HG03175 (cell line): ENCODE measurements around the gene MARK2.

ENCODE experiments used
- ATAC-seq: cut with Tn5 transposase; IDR thresholded peaks from one replicate; pipeline ENCODE4 v1.9.1; 2021; ENCODE audit warnings: mild to moderate bottlenecking, moderate library complexity; ENCODE audit not compliant: unreplicated experiment

MARK2 gene

DNA sequence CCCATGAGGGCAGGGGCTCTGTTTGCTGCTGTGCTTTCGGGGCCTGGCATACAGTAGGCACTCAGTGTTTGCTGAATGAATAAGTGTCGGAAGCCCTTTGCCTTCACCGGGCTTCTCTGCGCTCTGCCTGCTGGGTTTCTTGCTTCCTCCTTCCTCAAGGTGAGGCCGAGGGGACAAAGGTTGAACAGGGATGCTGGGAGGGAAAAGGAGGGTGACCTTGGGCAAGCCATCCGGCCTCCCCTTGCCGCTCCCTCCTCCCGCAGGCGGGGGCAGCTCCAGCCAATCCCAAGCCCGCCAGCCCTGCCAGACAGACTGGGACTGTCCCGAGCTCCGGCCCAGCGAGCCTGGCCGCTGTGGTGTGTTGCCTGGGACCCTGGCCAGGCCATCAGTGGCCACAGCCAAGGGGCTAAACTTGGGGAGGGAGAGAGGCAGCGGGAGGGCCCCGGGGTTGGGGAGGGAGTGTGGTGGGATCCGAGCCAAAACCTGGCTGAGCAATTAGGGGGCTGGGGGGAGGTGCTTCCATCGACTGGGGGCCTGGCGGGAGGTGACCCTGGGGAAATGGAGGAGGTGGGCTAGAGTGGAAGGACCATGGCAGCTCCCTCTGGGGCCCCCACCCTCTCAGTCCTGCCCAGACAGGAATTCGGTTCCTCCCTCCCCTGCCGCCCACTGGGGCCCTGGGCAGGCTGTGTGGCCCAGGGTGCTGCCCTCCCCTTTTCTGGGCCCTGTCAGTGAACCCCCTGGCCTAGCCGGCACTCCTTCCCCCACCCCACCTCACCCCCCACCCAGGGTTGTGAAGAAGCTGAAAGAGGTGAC lies 81.4 kb downstream of the MARK2 start:
- ATAC-seq = no peak

GRCh38 chr11:63920939-63921417 lies 82.1 kb downstream of the MARK2 start:
- no peak for ATAC-seq

DNA sequence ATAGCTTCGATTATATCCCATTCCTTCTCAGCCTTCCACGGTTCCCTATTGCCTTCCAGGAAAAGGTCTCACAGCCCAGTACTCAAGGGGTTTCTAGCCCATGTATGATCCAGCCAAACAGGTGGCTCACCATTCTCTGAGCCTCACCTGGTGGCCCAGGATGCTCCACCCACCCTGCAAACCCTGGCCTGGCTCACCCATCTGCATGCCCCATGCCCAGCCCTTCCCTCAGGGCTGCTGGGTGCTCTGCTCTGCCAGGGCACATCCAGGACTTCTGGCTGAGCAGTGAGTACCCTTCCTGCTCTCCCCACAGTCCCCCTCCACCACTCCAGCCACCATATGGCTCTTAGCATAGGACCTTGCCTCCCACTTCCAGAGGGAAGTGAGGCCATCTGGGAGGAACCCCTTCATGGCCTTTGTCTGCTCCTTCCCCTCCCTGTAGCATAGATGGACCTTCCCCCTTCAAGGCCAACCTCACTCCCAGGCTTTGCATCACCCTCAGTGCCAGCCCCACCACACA lies 83.8 kb downstream of the MARK2 start:
- ATAC-seq = no peak

DNA sequence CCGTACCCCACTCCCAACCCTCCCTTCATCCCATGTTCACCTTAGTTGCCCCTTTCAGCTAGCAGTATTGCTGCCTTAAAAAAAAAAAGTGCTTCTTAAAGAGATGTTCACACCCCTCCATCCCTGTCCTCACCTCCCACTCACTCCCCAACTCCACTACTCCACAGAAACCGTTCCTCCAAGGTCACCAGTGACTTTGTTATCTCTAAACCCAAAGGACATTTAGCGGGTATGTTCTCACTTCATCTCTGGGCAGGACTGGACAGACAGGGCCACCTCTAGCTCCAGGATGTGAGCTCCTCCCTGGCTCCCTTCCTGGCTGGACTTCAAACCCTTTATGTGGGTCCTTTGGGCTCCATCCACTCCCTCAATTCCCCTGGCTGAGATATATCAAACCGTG lies 84.4 kb downstream of the MARK2 start:
- ATAC-seq = no peak

GRCh38 chr11:63929616-63930015 lies 90.7 kb downstream of the MARK2 start:
- ATAC-seq = no peak

DNA sequence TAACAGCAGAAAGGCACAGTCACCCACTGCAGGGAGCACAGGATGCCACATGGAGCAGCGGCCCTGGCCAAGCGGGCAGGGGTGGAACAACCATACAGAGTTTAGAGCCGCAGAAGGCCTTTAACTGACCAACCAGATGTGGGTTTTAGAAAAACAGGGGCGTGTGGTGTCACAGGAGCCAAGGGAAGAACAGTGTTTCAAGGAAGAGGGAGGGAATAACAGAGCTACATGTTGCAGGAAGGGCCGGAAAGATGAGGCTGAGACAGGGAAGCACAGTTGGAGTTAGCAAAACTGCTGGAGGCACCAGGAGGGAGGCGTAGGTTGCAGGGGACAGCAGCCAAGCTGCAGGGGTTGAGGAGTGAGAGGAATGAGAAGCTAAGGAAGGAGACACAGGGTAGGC lies 92.1 kb downstream of the MARK2 start:
- ATAC-seq = no peak

GRCh38 chr11:63931876-63932275 lies 93.0 kb downstream of the MARK2 start:
- no peak for ATAC-seq

GRCh38 chr11:63933459-63933858 lies 94.5 kb downstream of the MARK2 start:
- ATAC-seq = no peak

- ATAC-seq = peak; percentile 15
Measured at GRCh38 chr11:63937713-63938478, 99.0 kb downstream of the MARK2 start.

GRCh38 chr11:63938479-63939396 lies 99.8 kb downstream of the MARK2 start, which contains the start of gene NAA40:
Gene NAA40 (plus strand): TSS chr11:63939002. CDS start chr11:63939097, 95 bp downstream.
- peak; percentile 88 for ATAC-seq

- peak; percentile 1 for ATAC-seq
Measured at GRCh38 chr11:63939397-63939891, 100.5 kb downstream of the MARK2 start.

DNA sequence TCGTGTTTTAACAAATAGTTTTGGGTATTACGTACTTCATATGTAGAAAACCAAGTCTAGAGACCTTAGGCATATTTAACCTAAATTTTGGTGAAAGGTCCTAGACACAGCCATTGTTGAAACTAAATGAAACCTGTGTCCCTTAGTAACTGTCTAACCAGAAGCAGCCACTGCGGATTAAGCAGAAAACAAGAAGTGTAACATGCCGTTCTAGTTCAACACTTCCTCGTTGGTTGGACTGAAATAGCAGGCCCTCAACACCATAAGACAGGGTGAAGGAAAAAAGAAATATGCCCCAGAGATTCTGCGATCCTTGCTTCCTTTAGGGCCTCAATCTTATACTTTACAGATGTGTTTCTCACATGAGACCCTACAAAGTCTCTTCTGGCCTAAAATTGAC lies 101.9 kb downstream of the MARK2 start:
- ATAC-seq = no peak

DNA sequence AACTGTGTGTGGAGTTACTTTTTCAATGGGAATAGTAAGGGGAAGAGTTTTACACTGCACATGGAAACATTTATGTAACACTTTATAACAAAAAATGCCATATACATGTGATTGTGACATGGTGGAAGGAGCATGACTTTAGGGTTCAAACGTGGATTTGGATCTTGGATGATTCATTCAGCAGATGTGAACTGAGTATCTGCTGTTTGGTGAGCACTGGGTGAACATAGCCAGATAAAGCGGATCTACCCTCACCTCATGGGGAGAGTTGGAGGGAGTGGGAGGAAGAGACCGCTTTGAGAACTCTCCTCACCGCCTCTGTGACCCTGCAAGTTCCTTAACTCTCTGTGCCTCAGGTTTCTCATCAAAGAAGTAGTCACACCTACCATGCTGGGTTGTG lies 103.0 kb downstream of the MARK2 start:
- ATAC-seq = no peak

GRCh38 chr11:63942803-63943202 lies 103.9 kb downstream of the MARK2 start:
- no peak for ATAC-seq

GRCh38 chr11:63944987-63945386 lies 106.1 kb downstream of the MARK2 start:
- no peak for ATAC-seq

DNA sequence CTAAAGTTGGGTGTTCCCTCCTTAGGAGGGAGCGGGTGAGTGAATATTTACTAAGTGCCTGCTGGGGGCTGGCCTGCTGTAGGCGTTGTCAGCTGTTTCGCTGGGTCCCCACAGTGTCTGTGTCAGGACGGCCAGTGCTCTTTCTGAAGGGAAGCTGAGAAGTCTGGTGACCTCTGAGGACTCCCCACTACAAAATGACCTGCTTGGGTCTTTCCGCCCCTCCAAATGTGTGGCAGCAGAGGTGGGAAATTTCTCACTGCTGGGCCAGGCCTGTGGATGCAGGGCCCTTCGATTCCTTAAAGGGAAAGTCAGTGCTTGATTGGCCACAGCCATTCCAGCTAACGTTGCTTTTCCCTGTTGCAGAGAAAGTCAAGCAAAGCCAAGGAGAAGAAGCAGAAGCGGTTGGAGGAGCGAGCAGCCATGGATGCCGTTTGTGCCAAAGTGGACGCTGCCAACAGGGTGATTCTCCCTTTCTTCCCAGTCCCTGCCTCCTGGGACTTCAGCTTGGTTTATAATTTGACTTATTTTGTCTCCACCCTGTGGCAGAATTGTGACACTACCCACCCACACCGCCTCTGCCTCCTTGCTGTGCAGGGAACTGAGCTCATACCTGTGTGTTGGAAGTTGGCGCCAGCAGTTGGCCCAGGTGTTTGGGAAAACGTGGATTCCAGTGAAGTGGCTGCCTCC lies 106.7 kb downstream of the MARK2 start:
- no peak for ATAC-seq

DNA sequence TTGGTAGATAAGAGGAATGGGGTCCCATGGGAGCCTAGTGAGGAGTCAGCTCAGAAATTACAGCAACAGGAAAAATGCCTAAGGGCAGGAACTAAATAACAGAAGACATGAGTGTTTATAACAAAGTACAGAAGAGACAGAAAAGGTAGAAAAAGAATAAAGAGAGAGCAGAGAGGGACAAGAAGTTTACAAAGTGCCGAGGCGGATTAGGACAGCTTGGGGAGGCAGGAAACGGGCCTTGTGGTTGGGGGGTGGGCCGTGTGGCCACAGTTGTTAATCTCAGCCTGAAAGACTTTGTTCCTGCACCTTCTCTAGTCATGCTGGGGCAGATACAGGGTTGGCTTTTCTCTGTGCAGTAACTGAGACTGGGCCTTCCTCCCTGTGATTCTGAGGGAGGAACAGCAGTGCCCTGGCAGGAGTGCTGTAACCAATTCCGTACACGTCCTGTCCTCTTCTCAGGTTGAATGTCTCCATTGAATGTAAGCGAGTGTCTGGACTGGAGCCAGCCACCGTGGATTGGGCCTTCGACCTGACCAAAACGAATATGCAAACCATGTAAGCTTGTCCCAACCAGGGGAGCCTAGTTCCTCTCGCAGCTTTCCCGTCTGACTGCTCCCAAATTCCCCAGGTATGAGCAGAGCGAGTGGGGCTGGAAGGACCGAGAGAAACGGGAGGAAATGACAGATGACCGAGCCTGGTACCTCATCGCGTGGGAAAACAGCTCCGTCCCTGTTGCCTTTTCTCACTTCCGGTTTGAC lies 113.0 kb downstream of the MARK2 start:
- no peak for ATAC-seq

- ATAC-seq = no peak
Measured at GRCh38 chr11:63952570-63952969, 113.7 kb downstream of the MARK2 start.

- ATAC-seq = no peak
Measured at GRCh38 chr11:63958008-63958407, 119.1 kb downstream of the MARK2 start.
